Activated CD8-positive, alpha-beta memory T cell treated with anti-CD3 and anti-CD28 coated beads for 1 hour (primary cell): Measurements from ENCODE around the gene NTNG1.
"Not testable (repeated sequence)": the region's sequence is repeated elsewhere in the genome, so short reads cannot be mapped to it uniquely, and the experiment has no call there.

Experiments
- DNase-seq, 2 donors: peaks; one replicate each; pipeline ENCODE4 v3.0.0-alpha.2; 2020; ENCODE audit warnings: low read depth in 1 of 2; ENCODE audit errors: extremely low read depth in 1 of 2

NTNG1 gene

DNA sequence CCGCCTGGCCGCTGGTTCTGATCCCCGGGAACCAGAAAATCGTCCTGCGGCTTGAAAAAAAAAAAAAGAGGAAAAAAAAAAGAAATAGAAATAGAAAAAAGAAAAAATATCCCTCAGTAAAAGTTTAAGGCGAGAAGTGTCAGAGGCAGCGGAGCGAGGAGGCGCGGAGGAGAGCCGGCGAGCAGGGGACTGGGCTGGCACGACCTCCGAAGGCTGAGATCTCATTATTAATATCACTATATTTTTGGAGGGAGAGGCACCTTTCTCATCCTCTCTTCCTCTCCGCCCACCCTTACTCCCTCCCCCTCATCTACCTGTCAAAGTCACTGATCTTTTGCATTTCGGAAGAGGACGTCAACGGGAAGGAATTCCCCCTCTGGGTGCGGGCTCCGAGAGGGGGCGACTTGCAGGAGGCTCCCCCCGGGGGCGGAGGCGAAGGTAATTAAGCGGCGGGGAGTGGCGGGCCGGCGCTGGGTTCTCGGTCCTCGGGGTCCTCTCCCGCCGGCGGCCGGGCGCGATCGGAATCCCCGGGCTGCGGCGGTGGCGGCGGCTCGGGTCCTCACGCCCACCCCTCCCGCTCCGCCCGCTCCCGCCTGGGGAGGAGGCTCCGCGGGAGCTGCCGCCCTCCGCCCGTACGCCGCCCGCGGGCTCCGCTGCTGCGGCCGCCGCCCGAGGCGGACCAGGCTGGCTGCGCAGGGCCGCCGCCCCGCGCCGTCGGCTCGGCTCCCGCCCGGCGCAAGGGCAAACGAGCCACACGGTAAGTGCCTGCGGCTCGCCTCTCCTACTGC is at the start of gene NTNG1:
Gene NTNG1, plus strand, starts transcription at position 337 of the 788 bp plus-strand sequence.
- DNase-seq, result no peak

DNA sequence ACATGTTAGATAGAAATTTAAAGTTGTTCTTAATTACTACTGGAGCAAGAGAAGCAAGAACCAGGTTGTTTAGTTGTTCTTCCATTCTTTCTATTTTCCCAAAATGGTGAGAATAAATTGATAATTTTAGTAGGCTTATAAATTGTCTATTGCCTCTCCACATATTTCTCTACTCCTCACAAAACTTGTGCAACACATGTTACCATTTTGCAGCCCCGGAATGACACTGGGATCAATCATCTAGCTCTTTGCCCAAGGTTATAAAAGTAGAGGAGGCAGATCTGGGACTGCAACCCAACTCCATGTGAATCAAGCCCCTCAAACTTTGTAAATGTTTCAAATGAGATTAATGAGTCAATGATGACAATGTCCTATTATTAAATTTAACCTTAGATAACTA is 49.4 kb upstream of the NTNG1 start:
- DNase-seq, result no peak

DNA sequence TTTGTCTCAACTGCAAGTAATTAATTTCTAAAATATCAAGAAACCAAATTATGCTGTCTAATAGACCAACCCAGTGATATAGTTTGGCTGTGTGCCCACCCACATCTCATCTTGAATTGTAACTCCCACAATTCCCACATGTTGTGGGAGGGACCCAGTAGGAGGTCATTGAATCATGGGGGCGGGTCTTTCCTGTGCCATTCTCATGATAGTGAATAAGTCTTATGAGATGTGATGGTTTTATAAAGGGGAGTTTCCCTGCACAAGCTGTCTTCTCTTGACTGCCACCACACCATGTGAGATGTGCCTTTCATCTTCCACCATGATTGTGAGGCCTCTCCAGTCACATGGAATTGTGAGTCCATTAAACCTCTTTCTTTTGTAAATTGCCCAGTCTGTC is 47.4 kb upstream of the NTNG1 start:
- DNase-seq, result not testable (repeated sequence)

DNA sequence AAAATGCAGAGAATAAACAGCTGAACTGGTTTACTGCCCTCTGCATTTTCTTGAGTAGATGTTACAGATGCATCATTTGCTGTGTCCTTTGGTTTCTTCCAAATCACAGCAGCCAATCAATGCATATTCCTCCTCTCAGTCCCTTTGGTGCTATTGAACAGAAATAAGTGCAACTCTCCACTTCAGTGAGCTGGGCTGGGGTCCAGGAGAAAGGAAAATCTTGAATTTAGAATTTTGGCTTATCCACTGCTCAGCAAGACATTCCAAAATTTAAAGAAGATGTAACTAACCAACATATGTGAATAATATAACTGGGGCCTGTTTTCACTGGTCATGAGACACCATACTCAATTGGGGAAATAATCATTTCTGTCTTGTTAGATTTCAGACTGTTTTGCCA is 45.2 kb upstream of the NTNG1 start:
- DNase-seq, result no peak

DNA sequence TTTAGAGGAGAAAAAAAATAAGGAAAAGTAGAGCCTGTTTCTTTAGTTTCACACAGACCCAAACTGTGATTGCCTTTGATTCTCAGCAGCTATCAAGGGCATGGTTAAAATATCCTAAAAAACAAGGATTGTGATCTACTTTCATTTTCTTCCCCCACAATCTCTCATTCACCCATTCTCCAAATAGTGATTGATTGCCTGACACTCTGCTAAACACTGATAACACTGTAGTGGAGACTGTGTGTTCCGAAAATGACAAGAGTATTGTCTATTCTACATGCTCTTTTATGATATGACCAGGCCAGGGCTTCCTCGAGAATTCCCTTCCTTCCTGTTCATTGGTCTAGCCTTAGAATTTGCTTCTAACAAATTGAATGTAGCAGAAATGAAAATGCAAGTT is 44.1 kb upstream of the NTNG1 start:
- no peak for DNase-seq

DNA sequence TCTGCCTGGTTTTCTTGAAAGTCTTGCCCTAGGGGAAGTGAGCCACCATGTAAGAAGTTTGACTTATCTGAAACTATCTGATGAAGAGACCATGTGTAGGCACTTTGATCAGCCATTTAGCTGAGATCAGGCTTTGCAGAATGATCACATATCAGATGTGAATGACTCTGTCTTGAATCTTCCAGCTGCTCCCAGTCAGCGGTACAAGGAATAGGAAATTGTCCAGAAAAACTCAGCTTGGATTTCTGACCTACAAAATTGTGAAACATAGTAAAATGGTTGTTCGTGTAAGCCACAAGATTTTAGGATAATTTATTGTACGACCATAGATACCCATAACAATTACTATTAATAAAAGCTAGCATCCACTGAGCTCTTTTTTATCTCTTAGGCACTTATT is 41.9 kb upstream of the NTNG1 start:
- DNase-seq, result no peak

DNA sequence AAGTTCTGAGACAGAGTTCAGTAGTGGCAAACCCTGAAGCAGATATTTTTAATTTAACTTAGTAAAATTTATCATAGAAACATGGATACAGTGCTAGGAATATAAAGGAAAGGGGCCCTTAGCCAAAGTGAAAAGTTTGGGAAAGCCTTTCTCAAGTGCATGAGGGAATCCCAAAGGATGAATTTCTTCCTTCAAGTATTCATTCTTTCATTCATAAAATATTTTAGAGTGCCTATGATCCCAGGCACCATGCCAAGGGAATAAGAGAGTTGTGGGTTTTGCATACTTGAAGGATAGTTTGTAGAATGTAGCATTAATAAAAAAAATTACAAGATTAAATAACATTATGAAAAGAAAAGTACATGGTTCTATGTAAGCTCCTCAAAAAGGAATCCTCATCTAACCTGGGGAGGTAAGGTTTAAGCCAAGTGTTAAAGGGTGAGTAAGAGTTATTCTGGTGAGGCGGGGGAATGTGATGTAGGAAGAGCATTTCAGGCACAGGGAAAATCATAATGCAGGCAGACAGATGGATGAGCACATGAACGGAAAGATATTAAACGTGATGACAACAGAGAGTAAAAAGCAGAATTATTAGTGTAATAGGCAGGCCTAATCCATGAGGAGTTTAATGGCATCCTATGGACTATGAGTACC is 40.4 kb upstream of the NTNG1 start:
- no peak for DNase-seq

DNA sequence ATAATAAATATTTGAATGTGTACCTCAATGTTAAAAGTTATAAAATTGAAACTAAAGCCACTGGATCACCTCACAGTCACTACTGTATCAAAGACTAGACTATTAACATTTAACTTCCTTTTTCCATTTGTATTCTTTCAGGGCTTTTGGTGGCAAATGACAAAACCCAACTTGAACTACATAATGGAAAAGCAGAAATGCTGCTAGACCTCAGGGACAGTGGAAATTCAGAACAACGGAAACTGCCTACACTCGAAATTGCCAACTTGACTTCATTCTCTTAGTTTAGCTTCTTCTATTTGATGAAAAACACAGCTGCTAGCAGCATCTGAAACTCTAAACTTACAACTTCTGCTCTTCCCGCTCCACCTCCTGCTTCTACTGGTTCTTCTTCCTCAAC is 34.9 kb upstream of the NTNG1 start:
- DNase-seq, result no peak

DNA sequence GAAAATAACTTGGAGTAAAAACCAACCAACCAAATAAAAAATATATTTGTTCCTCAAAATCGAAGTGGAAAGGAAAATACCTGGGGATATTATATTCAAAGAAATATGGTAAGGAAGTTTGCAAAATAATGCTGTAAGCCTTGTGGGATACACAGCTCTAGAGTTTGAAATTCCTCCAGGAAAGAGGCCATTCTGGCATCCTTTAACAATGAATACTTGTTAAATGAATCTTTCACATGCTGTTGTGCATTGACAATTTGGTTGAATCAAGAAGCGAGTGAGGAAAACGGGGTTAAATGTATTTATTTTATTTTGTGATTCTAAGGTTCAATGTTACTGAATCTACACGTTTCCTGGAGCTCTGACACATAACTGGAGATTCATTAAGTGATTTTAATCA is 30.5 kb upstream of the NTNG1 start:
- no peak for DNase-seq

DNA sequence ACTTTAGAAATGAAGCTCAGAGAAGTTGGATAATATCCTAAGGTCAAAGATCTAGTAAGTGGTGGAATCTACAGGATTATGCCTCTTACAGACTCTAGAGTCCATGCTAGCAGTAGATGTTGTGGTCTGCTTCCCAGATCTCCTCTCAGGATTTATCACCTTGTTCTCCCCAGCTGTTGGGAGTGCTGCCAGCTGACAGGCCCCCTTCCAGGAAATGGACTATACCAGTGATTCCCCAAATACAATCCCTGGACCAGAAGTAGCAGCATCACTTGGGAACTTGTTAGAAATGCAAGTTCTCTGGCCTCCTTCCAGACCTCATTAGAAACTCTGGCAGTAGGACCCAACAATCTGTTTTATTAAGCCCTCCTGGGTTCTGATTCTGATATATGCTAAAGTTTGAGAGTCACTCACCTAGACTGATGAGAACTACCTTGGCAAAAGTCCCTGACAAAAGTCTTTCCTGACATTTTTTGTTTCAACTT is 24.5 kb upstream of the NTNG1 start:
- DNase-seq, result no peak

DNA sequence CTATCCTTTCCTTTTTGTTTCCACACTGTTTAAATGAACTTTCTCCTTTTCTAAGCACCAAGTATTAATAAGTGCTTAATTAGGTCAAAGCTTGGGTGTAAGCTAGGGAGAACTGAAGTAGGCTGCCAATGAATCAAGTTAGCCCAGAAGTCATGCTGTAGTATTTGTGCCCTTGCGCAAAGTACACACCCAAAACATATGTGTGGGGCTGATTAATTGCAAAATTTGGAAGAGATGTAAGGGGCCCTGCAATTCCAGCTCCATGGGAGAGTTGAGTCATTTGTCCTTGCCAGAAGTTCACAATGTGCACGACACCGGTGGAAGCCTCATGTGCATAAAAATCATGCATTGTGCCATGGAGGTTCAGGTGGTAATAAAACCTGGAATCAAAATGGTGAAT is 18.6 kb upstream of the NTNG1 start:
- no peak for DNase-seq

DNA sequence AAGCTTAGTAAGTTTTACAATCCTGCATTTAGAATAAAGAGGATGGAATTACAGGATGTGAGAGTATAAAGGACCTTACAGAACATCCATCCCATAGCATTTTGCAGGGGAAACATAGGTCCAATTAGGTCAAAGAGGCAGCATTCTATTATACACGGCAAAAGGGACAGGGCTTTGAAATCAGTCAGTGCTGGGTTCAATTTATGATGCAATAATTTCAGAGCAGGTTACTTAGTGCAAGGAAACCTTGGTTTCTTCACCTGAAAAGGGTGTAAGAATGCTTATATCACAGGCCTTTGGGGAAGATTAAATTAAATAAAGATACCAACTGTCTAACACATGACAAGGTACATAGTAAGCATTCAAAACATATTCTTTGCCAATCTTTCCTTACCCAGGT is 17.1 kb upstream of the NTNG1 start:
- DNase-seq, result no peak

DNA sequence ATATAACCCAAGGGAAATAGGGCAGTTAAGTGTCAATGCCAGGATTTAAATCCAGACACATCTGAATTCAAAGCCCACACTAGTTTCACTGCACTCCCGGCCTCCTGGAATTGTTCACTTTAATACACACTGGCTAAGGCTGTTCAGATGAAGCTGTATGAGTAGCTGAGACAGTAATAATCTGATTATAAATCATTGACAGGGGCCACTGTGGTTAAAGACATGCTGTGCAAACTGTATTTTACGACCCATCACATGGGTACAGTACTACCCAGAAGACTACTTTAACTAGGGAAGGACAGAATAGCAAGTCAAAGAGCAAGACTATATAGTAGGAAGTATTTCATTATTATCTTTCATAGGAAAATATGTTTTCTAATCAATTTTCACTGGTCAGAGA is 16.1 kb upstream of the NTNG1 start:
- no peak for DNase-seq

DNA sequence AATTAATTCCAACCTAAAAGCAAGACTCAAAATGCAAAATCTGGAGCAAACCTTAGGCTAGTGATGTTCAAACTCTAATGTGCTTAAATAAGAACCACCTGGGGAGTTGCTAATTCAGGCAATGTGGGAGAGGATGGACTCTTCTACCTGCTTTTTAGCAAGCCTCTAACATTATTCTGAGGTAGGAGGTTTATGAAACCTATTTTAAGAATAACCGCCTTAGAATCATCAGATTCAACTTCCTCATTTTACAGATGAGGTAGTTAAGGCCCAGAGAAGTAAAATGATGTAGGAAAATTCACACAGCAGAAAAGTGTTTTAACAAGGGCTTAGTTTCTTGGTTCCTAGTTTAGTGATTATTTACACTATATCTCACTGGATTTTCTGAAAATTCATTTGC is 8.6 kb upstream of the NTNG1 start:
- no peak for DNase-seq

DNA sequence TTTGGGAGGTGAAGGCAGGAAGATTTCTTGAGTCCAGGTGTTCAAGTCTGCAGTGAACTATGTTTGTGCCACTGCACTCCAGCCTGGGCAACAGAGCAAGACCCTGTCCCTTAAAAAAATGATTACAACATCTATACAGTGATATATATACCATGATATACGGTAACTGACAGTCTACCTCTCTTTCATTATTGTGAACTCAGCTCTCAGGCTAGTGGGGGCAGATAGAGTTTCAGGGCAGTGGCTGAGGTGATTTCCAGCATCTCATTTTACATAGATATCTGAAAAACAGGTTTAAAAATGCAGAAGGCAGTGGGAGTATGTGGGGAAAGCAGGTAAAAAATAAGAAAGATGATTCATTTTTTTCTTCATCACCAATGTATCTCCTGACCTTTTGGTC is 8.1 kb upstream of the NTNG1 start:
- no peak for DNase-seq

DNA sequence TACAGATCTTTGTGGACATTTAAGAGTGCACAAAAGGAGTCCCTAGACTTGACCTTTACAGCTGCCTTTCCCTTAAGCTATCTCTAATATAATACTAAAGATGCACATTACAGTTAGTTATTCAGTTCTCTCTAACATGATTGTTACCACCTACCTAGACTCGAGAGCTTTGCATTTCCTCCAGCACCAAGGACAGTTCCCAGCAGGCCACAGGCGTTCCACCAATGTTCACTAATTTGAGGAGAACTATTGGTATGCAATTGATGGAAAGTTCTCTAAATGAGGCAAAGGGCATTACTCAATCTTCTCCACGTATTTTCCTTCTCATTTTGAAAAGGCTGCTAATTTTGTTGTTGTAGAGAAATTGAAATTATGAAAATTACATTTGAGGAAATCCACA is 5.4 kb upstream of the NTNG1 start:
- DNase-seq, result no peak

DNA sequence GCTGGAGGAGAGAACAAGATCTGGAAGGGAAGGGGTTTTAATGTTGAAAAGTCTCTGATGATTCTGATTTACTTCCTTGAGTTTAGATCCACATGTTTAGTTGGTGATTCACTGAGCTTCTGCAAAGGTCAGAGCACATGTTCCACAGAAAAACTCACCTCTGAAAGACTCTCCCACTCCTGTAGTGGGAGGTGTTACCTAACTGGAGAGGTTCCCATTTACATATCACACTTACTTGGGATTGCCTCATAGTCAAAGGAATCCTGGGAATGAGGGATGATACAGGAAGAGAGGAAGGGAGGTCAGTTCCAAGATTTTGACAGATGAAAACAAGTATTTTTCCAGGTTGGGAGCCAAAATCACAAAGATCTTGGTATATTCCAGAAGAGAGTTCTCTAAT is 2.7 kb upstream of the NTNG1 start:
- DNase-seq, result no peak

DNA sequence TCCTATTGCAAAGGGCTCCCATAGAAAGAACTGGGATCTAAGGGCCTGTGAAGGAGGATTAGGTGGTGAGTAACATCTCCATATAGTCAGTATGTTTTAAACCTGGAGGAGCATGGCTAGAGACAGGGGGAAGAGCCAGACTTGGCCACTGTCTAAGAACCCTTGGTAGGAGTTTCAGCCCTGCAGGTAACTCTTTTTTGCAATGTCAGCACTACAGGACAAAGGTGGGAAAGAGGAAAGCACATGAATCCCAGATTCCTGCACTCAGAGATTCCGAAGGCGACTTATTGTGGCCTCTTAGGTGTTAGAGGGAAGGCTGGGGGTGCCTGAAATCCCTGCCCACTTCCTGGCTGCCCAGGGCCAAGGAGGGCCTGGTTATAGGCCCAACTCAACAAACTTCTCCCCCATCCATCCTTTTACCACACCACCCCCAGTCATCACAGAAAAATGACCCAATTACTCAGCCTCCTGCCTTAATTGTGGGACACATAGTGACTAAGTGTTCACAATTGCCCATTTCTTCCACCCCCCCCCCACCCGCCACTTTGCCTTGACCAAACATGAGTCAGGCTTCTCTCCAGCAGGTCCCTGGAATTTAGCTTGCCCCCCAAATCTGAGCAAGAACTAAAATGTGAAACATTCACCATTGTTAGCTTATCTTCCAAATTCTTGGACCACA is 1.9 kb upstream of the NTNG1 start:
- no peak for DNase-seq

DNA sequence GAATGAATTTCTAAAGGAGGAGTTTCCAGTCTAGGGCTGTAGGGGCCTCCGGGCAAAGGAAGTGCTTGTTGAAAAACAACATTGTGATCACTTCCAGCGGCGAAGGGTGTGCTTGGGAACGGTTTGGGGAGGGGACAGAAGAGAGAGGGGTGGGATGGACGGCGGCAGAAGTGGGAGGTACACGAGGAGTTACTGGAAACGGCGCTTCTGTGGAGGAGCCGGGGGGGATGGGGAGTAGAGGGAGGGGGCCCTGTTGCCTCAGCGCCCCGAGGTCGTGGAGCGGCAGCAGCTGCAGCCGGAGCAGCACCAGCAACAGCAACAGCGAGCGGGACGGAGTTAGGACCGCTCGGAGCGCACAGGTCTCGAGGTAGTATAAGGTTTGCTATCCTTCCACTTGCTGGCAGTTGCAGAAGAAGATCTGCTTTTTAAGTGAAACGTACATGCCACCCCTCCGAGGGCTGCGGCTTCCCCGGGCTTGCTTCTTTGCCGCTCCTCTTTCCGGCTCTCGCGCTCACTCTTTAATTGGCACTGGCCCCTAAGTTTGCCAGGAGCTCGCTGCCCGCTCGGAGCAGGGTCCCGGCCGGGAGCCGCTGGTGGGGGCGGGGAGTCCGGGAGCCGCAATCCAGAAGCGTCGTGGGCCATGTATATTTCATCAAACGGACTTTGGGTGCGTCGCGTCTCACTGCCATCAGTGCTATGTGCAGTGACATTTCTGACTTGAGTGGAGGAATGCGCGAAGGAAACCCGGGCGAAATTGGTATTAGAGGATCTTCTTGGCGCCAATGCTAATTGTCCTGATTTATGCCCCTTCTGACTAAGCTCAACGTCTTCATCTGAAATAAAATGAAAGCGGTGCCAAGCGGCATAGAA is 771 bp upstream of the NTNG1 start:
- DNase-seq, result no peak

DNA sequence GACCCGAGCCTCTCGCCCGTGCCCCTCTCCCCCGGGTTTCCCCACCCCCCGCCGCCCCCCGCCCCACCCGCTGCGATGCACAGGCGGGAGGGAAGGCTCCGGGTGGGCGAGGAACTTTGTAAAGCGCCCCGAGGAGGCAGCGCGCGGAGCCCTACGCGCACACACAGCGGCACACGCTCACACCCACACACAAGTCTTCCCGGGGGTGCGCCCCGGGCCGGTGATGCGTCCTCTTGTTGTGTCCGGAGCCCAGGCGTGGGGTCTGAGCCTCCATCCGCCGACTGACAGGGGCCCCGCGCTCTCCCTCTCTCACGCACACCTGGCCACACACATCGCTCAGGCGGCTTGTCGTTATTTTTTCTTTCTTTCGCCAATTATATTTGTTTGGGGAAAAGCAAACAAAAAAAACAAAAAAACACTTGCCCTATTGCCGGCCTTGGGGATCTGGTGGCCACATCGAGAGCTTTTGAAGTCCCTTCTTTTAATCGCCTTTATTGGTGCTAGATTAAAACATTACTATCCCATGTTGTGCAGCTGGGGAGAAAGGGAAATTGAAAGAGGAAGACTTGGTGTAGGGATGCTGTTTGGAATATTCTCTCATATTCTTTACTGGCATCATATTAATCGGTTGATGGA is 770 bp downstream of the NTNG1 start:
- DNase-seq, result no peak

DNA sequence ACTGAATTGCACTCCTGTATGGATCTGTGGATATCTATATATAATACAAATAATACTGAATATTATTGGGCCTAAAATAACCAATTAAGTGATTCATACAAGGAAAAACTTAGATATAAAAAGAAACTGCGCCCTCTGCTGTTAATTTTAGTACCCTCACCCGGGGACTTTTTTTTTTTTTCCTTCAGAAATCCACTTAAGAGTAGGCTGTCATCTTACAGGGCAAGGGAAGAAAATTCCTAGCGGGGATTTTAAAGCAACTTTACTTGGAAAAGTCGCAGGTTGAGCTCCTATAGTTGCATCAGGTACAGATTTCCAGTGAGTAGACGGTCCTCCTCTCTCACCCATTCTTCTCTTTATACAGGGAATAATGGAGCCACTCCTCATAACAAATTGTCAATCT is 1.3 kb downstream of the NTNG1 start:
- no peak for DNase-seq
